Measurements from ENCODE around the gene GNG14.
"Not testable (repeated sequence)": the region's sequence is repeated elsewhere in the genome, so short reads cannot be mapped to it uniquely, and the experiment has no call there.

Gene GNG14

GRCh38 chr19:12687496-12688196, at the start of gene GNG14:
GNG14 (plus strand) TSS chr19:12687998; CDS start chr19:12688049, 51 bp downstream.
- no peak for DNase-seq (ENCODE audit: low read depth in 2 of 3, low spot score in 2 of 3)

GRCh38 chr19:12638611-12639182, 49.1 kb upstream of the GNG14 start:
- no peak for DNase-seq (ENCODE audit: low read depth in 2 of 3, low spot score in 2 of 3)

GRCh38 chr19:12639901-12640613, 47.7 kb upstream of the GNG14 start:
- peak; percentile 69 to 79 (median 77) for DNase-seq (ENCODE audit: low read depth in 2 of 3, low spot score in 2 of 3)

- DNase-seq (ENCODE audit: low read depth in 2 of 3, low spot score in 2 of 3): no peak
Measured at GRCh38 chr19:12641456-12641855, 46.3 kb upstream of the GNG14 start.

DNA sequence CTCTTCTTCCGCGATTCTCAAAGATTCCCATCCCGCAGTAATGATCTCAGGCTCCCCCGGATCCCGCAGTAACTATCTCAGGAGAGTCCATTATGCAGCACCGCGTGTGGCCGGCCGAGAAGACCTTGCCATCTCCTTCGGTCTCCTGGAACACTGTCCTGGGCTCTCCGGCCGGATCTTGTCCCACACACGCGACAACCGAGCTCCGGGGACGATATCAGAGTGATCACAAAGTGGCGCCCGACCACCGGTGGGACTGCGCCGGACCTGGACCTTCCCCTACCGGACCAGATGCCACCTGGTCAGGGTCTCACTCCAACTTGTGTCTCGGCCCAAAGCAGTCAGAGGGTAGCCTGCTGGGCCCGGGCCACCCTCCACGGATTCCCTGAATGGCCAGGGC, 45.3 kb upstream of the GNG14 start:
- no peak for DNase-seq (ENCODE audit: low read depth in 2 of 3, low spot score in 2 of 3)

GRCh38 chr19:12643716-12644115, 44.1 kb upstream of the GNG14 start:
- not testable (repeated sequence) for DNase-seq (ENCODE audit: low read depth in 2 of 3, low spot score in 2 of 3)

- DNase-seq (ENCODE audit: low read depth in 2 of 3, low spot score in 2 of 3): no peak
Measured at GRCh38 chr19:12646551-12646950, 41.2 kb upstream of the GNG14 start.

- no peak for DNase-seq (ENCODE audit: low read depth in 2 of 3, low spot score in 2 of 3)
Measured at GRCh38 chr19:12647047-12647446, 40.8 kb upstream of the GNG14 start.

- no peak for DNase-seq (ENCODE audit: low read depth in 2 of 3, low spot score in 2 of 3)
Measured at GRCh38 chr19:12647490-12648071, 40.2 kb upstream of the GNG14 start.

GRCh38 chr19:12648088-12648487, 39.7 kb upstream of the GNG14 start:
- no peak for DNase-seq (ENCODE audit: low read depth in 2 of 3, low spot score in 2 of 3)

- DNase-seq (ENCODE audit: low read depth in 2 of 3, low spot score in 2 of 3): no peak
Measured at GRCh38 chr19:12649941-12650340, 37.9 kb upstream of the GNG14 start.

DNA sequence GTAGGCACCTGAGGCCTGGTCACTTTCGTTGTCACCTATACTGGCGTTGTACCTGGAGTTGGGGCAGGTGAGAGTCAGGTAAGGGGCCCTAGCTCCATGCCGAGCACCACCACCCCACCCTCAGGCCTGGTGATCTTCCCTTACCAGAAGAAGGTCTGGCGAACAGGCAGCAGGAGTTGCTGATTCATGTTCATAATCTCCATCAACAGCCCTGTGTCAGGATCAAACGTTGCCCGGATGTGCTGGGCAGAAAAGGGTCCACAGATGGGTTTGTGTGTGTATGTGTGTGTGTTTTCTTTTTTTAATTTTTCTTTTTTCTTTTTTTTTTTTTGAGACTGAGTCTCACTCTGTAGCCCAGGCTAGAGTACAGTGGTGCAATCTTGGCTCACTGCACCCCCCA, 35.6 kb upstream of the GNG14 start:
- DNase-seq (ENCODE audit: low read depth in 2 of 3, low spot score in 2 of 3): no peak

DNA sequence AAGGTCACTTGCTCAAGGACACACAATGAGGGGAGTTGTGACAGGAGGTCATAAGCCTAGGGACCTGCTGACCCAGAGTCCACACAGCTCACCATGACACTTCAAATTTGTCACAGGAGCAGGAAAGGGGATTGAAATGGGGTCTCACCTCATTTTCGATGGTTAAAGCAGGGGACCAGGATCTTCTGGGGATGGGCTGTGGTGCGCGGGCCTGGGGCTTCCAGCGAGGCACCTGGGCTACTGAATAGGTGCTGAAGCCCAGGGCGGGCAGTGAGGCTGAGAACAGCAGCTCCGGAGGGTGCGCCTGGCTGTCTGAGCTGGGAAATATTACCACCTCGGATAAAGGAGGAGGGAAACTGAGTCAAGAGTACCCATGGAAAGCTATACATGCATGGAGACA, 32.3 kb upstream of the GNG14 start:
- DNase-seq (ENCODE audit: low read depth in 2 of 3, low spot score in 2 of 3): no peak

DNA sequence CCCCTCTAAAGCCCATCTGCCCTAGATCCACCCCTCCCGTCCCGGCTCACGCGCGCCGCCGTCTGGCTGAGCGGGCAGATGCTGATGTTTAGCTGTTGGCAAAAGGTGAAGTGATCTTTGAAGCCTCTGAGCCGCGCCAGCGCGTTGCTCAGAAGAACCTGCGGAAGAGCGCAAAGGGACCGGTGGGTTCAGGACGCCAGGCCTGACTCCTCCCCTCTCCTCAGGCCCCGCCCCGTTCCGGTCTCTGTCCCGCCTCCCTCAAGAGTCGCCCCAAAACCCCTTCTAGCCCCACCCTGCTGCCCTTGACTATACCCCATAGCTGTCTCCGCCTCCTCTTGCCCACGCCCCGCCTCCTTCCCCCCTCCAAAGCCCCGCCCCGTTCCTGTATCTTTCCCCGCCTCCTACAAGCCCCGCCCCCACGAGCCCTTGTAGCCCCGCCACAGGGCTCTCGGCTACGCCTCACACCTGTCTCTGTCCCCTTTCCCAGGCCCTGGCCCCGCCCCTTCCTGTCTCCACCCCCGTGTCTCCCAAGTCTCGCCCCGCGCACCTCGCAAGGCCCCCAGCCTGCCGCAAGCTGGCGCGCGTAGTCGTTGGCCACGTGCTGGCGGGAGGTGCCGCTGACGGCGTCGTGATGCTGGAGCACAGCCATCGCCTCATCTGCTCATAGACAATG, 30.8 kb upstream of the GNG14 start:
- DNase-seq (ENCODE audit: low read depth in 2 of 3, low spot score in 2 of 3): no peak

- no peak for DNase-seq (ENCODE audit: low read depth in 2 of 3, low spot score in 2 of 3)
Measured at GRCh38 chr19:12657966-12658365, 29.8 kb upstream of the GNG14 start.

DNA sequence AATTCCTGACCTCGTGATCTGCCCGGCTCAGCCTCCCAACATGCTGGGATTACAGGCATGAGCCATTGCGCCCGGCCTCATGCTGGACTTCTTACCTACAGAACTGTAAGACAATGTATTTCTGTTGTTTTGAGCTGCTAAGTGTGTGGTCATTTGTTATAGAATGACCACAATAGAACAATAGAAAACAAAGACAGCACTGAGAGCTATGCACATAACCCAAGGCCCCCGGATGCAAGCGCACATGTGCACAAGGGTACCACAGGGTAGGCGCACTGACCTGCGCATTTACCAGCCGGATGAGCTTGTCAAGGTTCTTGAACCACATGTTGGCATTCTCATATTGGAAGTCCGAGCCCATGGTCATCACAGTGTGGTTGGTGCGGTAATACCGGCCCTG, 26.8 kb upstream of the GNG14 start:
- DNase-seq (ENCODE audit: low read depth in 2 of 3, low spot score in 2 of 3): no peak

- no peak for DNase-seq (ENCODE audit: low read depth in 2 of 3, low spot score in 2 of 3)
Measured at GRCh38 chr19:12664406-12665280, 23.2 kb upstream of the GNG14 start.

- DNase-seq (ENCODE audit: low read depth in 2 of 3, low spot score in 2 of 3): no peak
Measured at GRCh38 chr19:12665281-12665573, 22.6 kb upstream of the GNG14 start.

DNA sequence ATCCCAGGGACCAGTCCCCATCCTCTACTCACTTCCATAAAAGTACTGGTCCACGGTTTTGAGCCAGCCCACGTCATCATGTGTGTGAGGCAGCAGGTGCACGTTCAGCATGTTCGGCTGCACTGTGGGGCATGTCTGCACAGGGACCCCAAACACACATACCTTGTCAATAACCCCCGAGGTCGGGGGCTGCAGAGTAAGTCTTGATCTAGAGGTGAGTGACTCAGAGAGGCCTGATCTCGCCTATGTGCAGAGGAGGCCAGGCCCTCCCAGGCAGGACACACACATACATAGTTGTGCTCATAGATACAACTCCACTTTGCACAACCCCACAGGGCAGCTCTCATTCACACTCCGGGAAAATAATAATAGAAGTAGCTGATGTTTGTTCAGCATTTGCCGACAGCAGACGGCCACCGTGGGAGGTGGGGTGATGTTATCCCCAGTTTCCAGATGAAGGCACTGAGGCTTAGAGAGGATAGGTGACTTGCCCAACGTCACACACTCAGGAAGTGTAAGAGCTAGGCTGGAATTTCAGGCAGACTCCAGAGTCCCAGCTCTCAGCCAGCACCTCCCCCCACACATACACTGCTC, 22.0 kb upstream of the GNG14 start:
- DNase-seq (ENCODE audit: low read depth in 2 of 3, low spot score in 2 of 3): no peak
